GM06990 (cell line): ENCODE measurements around the gene ZNF136.

Experiments
- DNase-seq: peaks from one replicate; pipeline ENCODE4 v3.0.0-alpha.2; 2011; ENCODE audit not compliant: insufficient read length; ENCODE audit errors: extremely low read depth
- H3K27me3 ChIP-seq: replicated peaks from 2 replicates; pipeline ENCODE4 v1.6.0; 2011; ENCODE audit warnings: low read length; ENCODE audit not compliant: control insufficient read depth, insufficient read depth
- H3K36me3 ChIP-seq: 2 replicates; pipeline ENCODE4 v1.5.1; 2011; ENCODE audit warnings: low read length; ENCODE audit not compliant: control insufficient read depth, insufficient read depth
- H3K4me3 ChIP-seq: replicated peaks from 2 replicates; pipeline ENCODE4 v1.5.1; 2011; ENCODE audit warnings: low read depth, mild to moderate bottlenecking, control low read depth, low read length
- CTCF ChIP-seq: IDR thresholded peaks from 2 replicates; pipeline ENCODE4 v1.5.1; 2011; ENCODE audit warnings: low read length, control low read depth, mild to moderate bottlenecking, inconsistent platforms; ENCODE audit not compliant: insufficient read depth, poor library complexity, severe bottlenecking

ZNF136 gene

DNA sequence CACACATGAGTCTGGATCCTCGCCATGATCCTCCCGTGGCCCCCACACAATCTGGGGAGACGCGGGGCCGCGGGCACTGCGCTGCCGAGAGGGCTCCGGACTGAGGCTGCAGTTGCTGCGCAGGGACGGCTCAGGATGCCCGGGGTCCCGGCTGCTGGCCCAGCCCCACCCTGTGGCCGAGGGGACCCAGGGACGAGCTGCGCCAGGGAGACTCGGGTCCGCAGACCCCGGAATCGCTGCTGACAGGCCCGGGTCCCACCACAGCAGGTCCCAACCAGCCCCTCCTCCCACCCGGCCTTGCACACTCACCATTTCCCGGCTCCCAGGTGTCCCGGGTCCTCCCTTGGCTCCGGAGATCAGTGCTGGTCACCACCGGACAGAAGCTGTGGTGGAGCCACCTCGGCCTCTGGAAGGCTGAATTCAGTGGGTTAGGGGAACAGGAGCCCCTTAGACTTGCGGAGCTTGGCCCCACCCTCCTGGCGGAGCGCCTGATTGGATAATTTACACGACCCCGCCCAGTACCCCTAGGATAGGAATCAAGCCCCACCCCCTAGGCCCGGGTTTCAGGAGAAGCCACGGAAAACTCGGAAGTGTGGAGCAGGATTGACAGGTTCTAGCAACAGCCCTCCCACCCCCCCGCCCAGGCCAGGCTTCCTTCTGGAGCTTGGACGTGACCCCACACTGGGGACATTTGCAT lies 74.4 kb downstream of the ZNF136 start:
- DNase-seq, result no peak
- no peak for TF ChIP-seq CTCF
- H3K36me3 ChIP-seq, result no peaks in the 10 kb centered on the region
- no peaks in the 10 kb centered on the region for H3K27me3 ChIP-seq
- H3K4me3 ChIP-seq, result no peak overlapping the region
